Fibroblast of mammary gland (primary cell): ENCODE measurements around the gene FTHL17.
A peak's percentile ranks its signal among the peaks of the same experiment; 100 is the strongest.

Source experiments
- DNase-seq: peaks from one replicate; pipeline ENCODE4 v3.0.0-alpha.2; 2010; ENCODE audit warnings: low read depth
- H3K4me3 ChIP-seq: 2 replicates; pipeline ENCODE4 v1.5.1; 2011; ENCODE audit warnings: low read depth, mild to moderate bottlenecking, low read length, moderate library complexity; ENCODE audit not compliant: control insufficient read depth
- TF ChIP-seq, protein P1 (sequence below): conservative IDR thresholded peaks from 2 replicates; pipeline ENCODE4 v1.5.1; 2011; ENCODE audit warnings: low read depth, low read length, inconsistent platforms; ENCODE audit not compliant: control insufficient read depth, insufficient read depth

Gene FTHL17

DNA sequence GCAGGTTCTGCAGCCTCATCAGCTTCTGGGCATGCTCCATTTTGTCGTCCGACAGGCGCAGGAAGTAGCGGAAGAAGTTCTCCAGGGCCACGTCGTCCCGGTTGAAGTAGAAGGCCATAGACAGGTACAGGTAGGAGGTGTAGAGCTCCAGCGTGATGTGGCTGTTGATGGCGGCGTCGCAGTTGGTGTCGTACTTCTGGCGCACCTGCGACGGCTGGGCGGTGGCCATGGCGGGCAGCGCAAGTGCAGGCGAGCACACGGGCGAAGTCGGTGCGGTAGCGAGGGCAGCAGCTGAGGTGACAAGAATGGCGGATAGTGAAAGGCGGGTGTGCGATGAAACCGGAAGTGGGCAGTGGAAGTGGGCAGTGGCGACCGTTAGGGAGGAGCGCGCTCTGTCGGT lies at the start of gene FTHL17:
Gene FTHL17 (minus strand): TSS at position 317 of the 400 bp plus-strand sequence. CDS start 88 bp downstream, at position 229.
- DNase-seq, result no peak
- no peak within 1 kb of the TSS for H3K4me3 ChIP-seq
- TF ChIP-seq, protein P1, sequence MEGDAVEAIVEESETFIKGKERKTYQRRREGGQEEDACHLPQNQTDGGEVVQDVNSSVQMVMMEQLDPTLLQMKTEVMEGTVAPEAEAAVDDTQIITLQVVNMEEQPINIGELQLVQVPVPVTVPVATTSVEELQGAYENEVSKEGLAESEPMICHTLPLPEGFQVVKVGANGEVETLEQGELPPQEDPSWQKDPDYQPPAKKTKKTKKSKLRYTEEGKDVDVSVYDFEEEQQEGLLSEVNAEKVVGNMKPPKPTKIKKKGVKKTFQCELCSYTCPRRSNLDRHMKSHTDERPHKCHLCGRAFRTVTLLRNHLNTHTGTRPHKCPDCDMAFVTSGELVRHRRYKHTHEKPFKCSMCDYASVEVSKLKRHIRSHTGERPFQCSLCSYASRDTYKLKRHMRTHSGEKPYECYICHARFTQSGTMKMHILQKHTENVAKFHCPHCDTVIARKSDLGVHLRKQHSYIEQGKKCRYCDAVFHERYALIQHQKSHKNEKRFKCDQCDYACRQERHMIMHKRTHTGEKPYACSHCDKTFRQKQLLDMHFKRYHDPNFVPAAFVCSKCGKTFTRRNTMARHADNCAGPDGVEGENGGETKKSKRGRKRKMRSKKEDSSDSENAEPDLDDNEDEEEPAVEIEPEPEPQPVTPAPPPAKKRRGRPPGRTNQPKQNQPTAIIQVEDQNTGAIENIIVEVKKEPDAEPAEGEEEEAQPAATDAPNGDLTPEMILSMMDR, result no peak

DNA sequence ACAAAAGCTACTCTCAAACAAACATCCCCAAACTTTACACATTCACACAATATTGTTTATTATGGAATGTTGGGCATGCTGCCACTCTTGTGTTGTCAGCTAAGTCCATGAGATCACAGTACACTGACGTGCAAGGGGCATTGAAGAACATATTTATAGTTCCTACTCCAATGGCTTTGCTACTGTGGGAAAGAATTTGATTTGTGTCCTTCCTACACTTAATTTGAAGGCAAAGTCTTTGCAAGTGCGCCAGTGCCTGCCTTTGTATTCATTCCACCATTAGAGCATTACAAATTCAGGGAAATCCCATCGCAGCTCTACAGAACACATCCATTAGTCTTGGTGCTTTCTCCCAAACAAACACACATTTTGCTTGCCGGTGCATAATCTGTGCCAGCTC lies 45.4 kb upstream of the FTHL17 start:
- TF ChIP-seq, protein P1, result no peak
- no peak overlapping the region for H3K4me3 ChIP-seq
- peak; percentile 7 for DNase-seq

DNA sequence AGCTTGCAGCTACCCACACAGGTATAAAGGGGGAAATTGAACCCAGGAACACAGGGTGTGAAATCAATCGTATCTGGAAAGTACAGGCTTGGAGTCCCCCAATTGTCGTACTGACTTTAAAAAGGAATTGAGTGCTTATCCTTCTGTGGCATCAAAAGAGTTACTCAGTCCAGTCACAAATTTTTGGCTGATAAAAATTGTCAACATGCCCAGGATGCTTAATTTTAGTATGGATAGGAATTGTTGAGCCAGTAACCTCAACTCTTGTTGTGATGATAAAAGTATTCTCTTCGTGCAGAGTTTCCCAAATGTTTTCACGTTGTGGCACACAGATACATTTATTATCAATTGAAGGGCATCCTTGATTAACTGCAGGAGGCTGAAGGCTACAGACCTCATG lies 43.6 kb upstream of the FTHL17 start:
- TF ChIP-seq, protein P1, result no peak
- H3K4me3 ChIP-seq, result no peak overlapping the region
- no peak for DNase-seq

DNA sequence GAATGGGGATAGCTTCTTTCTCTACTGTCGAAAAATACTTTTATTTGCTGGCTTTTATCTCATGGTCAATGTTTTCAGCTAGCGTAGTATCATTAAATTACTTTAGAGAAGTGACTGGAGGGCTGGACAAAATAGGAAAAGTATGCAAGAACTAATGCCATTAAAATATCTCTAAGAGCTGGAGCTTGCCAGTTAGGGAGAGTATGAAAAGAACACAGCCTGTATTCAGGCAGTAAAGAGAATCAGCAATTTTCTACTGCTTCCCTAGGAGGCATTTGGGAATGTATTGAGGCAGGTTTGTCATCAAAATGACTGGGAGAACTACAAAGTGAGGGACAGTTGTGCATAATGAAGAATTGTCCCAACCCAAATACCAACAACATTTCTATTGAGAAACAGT lies 43.0 kb upstream of the FTHL17 start:
- TF ChIP-seq, protein P1, result no peak
- no peak for DNase-seq
- H3K4me3 ChIP-seq, result no peak overlapping the region

DNA sequence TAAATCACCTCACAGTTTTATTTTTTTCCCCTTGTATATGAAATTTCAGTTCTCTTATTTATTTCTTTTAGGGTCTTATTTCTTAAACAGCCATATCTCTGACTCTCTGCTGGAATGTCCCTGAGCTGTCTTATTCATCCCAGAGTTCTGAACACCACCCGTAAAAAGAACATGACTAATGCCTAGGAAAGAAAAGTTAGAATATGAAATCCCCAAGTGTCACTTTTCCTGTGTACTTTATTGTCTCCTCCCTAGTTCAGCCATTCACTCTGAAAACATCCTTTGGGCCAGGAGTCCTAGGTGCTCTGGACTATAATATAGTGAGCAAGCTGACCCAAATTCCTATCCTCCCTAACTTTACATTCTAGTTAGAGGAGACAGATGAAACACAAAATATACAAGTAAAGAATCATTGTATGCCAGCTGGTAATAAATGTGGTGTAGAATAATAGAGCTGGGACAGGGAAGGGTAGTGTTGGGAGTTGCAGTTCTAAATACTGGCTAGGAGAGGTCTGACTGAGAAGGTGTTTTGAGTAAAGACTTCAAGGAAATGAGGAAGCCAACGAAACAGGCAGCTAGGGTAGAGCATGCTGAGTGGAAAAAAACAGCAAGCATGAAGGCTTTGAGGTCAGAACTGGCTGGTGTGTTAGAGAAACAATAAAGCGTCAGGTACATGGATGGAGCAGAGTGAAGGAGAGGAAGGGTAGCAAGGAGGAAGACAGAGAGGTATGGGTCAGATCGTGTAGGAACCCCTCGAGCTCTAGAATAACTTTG lies 40.6 kb upstream of the FTHL17 start:
- H3K4me3 ChIP-seq, result no peak overlapping the region
- DNase-seq, result no peak
- TF ChIP-seq, protein P1, result no peak

DNA sequence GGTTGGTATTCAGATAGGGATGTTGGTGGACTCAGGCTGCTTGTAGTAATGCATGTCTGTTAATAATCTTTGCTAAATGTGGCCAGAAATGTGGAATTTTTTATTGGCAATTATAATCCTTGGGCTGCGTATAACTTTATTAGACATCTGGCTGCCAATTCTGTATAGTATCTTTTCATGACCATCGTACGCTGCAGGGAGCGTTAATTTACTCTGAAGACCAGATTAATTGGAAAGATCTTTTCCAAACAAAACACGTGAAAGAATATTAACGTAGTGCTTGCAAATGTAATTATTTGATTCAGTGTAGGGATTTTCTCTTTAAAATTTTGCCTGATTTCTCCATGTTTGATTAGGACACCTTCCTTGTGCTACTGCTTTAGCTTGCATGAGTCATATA lies 38.8 kb upstream of the FTHL17 start:
- TF ChIP-seq, protein P1, result no peak
- DNase-seq, result no peak
- no peak overlapping the region for H3K4me3 ChIP-seq
